H9 (cell line): ENCODE data around the gene LINC01488. TPM values are rescaled to one million over a fixed set of nuclear protein-coding genes. Genes with fewer than 3 reads are reported as not detected.

Experiments
- DNase-seq: peaks from one replicate; pipeline ENCODE4 v3.0.0-alpha.2; 2017
- H2AFZ ChIP-seq: one replicate; pipeline ENCODE4 v1.6.1; 2013; ENCODE audit warnings: mild to moderate bottlenecking, low read length, control low read depth, moderate library complexity
- H2AK5ac ChIP-seq: 2 replicates; pipeline ENCODE4 v1.6.1; 2013; ENCODE audit warnings: low read length, control low read depth, mixed read lengths; ENCODE audit not compliant: insufficient read length
- H2BK120ac ChIP-seq: one replicate; pipeline ENCODE4 v1.6.1; 2013; ENCODE audit warnings: low read depth, mild to moderate bottlenecking, low read length, control low read depth, inconsistent platforms; ENCODE audit not compliant: poor library complexity, severe bottlenecking
- H2BK12ac ChIP-seq: 2 replicates; pipeline ENCODE4 v1.6.1; 2013; ENCODE audit warnings: low read length, control low read depth, mixed read lengths, low read depth; ENCODE audit not compliant: insufficient read length
- H2BK15ac ChIP-seq: 2 replicates; pipeline ENCODE4 v1.6.1; 2013; ENCODE audit warnings: low read depth, low read length, control low read depth
- H2BK20ac ChIP-seq: one replicate; pipeline ENCODE4 v1.6.1; 2013; ENCODE audit warnings: low read depth, mild to moderate bottlenecking, low read length, control low read depth, inconsistent platforms; ENCODE audit not compliant: poor library complexity, severe bottlenecking
- H2BK5ac ChIP-seq: 2 replicates; pipeline ENCODE4 v1.6.1; 2013; ENCODE audit warnings: low read length, control low read depth, mixed read lengths; ENCODE audit not compliant: insufficient read length
- H3K14ac ChIP-seq: 2 replicates; pipeline ENCODE4 v1.6.1; 2013; ENCODE audit warnings: low read length, control low read depth; ENCODE audit not compliant: insufficient read depth
- H3K18ac ChIP-seq: 2 replicates; pipeline ENCODE4 v1.6.1; 2013; ENCODE audit warnings: low read depth, mild to moderate bottlenecking, mixed read lengths, low read length, control low read depth; ENCODE audit not compliant: insufficient read length
- H3K23ac ChIP-seq: 2 replicates; pipeline ENCODE4 v1.6.1; 2013; ENCODE audit warnings: low read length, control low read depth, mixed read lengths, low read depth; ENCODE audit not compliant: insufficient read length
- H3K23me2 ChIP-seq: 2 replicates; pipeline ENCODE4 v1.6.1; 2013; ENCODE audit warnings: low read depth, mild to moderate bottlenecking, mixed read lengths, low read length, control low read depth; ENCODE audit not compliant: insufficient read length, poor library complexity, severe bottlenecking
- H3K27ac ChIP-seq: 2 replicates; pipeline ENCODE4 v1.5.1; 2013; ENCODE audit warnings: low read length, control low read depth, mixed read lengths, low read depth; ENCODE audit not compliant: insufficient read length
- H3K27me3 ChIP-seq: 2 replicates; pipeline ENCODE4 v1.6.1; 2013; ENCODE audit warnings: low read length, control low read depth, inconsistent platforms; ENCODE audit not compliant: insufficient read depth
- H3K4ac ChIP-seq: 2 replicates; pipeline ENCODE4 v1.6.1; 2013; ENCODE audit warnings: low read depth, mild to moderate bottlenecking, control low read depth, inconsistent platforms, low read length, moderate library complexity
- H3K4me1 ChIP-seq: 2 replicates; pipeline ENCODE4 v1.6.1; 2013; ENCODE audit warnings: low read length, control low read depth, inconsistent platforms; ENCODE audit not compliant: insufficient read depth
- H3K4me2 ChIP-seq: 2 replicates; pipeline ENCODE4 v1.6.1; 2013; ENCODE audit warnings: low read length, control low read depth, mixed read lengths; ENCODE audit not compliant: insufficient read length, insufficient read depth
- H3K56ac ChIP-seq: 2 replicates; pipeline ENCODE4 v1.6.1; 2013; ENCODE audit warnings: low read depth, mild to moderate bottlenecking, mixed read lengths, low read length, control low read depth; ENCODE audit not compliant: insufficient read length
- H3K79me1 ChIP-seq: 2 replicates; pipeline ENCODE4 v1.6.1; 2013; ENCODE audit warnings: low read depth, mild to moderate bottlenecking, moderate library complexity, low read length, control low read depth, inconsistent platforms; ENCODE audit not compliant: insufficient read depth, poor library complexity, severe bottlenecking
- H3K79me2 ChIP-seq: 2 replicates; pipeline ENCODE4 v1.6.1; 2013; ENCODE audit warnings: low read length, control low read depth, inconsistent platforms; ENCODE audit not compliant: insufficient read depth
- H3K9ac ChIP-seq: 2 replicates; pipeline ENCODE4 v1.6.1; 2013; ENCODE audit warnings: low read length, control low read depth, mixed read lengths; ENCODE audit not compliant: insufficient read length; ENCODE audit errors: extremely low read depth
- H3K9me3 ChIP-seq: one replicate; pipeline ENCODE4 v1.6.1; 2013; ENCODE audit warnings: low read depth, low read length, inconsistent platforms; ENCODE audit not compliant: control insufficient read depth
- H3T11ph ChIP-seq: one replicate; pipeline ENCODE4 v1.6.1; 2013; ENCODE audit warnings: mild to moderate bottlenecking, low read length, control low read depth, inconsistent platforms
- H4K20me1 ChIP-seq: one replicate; pipeline ENCODE4 v1.6.1; 2013; ENCODE audit not compliant: control insufficient read depth, insufficient read length, insufficient read depth
- H4K5ac ChIP-seq: 2 replicates; pipeline ENCODE4 v1.6.1; 2013; ENCODE audit warnings: low read depth, mild to moderate bottlenecking, mixed read lengths, low read length, control low read depth; ENCODE audit not compliant: insufficient read length
- H4K8ac ChIP-seq: replicated peaks from 2 replicates; pipeline ENCODE4 v1.6.1; 2013; ENCODE audit warnings: low read length, control low read depth, mixed read lengths, low read depth; ENCODE audit not compliant: insufficient read length
- H4K91ac ChIP-seq: 2 replicates; pipeline ENCODE4 v1.6.1; 2013; ENCODE audit warnings: low read depth, mild to moderate bottlenecking, moderate library complexity, mixed read lengths, low read length, control low read depth; ENCODE audit not compliant: insufficient read length
- H3K27ac Mint-ChIP-seq, 3 experiments: 2 replicates in 2 of 3; 3 replicates in 1 of 3; pipeline ENCODE4 v1.8.0; 2020 to 2021; ENCODE audit warnings: mixed read lengths in 3 of 3, mild to moderate bottlenecking in 1 of 3, moderate library complexity in 1 of 3
- H3K27me3 Mint-ChIP-seq: 2 replicates; pipeline ENCODE4 v1.8.0; 2021; ENCODE audit warnings: low read depth, mild to moderate bottlenecking, moderate library complexity, mixed read lengths
- H3K36me3 Mint-ChIP-seq, 3 experiments: 2 replicates in 2 of 3; 3 replicates in 1 of 3; pipeline ENCODE4 v1.8.0; 2020 to 2021; ENCODE audit warnings: low read depth in 3 of 3, mixed read lengths in 3 of 3; ENCODE audit not compliant: insufficient read depth in 1 of 3
- H3K4me1 Mint-ChIP-seq, 2 experiments: 2 replicates each; pipeline ENCODE4 v1.8.0; 2020; ENCODE audit warnings: mixed read lengths in 2 of 2
- H3K4me3 Mint-ChIP-seq, 2 experiments: 2 replicates in 1 of 2; 3 replicates in 1 of 2; pipeline ENCODE4 v1.8.0; 2020 to 2021; ENCODE audit warnings: mild to moderate bottlenecking in 2 of 2, mixed read lengths in 2 of 2, moderate library complexity in 1 of 2
- H3K9me3 Mint-ChIP-seq, 2 experiments: 2 replicates in 1 of 2; 3 replicates in 1 of 2; pipeline ENCODE4 v1.8.0; 2020; ENCODE audit warnings: mild to moderate bottlenecking in 2 of 2, mixed read lengths in 2 of 2, moderate library complexity in 1 of 2
- WGBS: extraction: QIAGEN DNeasy Blood & Tissue Kit; methylation state at CpG from one replicate; pipeline ENCODE4 v1.1.7; 2013; ENCODE audit warnings: missing lambda C conversion rate, low lambda C conversion rate, mixed read lengths; ENCODE audit not compliant: insufficient read length; ENCODE audit errors: extremely low coverage; 5-methylcytosine and 5-hydroxymethylcytosine counted together
- total RNA-seq: library from RNA; stranded (reverse); gene quantifications from 2 replicates; pipeline ENCODE4 v1.2.1, GENCODE V29; 2021
- TF ChIP-seq, protein P1 (sequence below): fragments of 200-600 bp; sonication (generic); conservative IDR thresholded peaks from 3 replicates; pipeline ENCODE4 v1.8.0; 2021; ENCODE audit warnings: antibody characterized with exemption, mild to moderate bottlenecking

Gene LINC01488
- total RNA-seq, 1 experiment from 2014 or later = not detected

DNA sequence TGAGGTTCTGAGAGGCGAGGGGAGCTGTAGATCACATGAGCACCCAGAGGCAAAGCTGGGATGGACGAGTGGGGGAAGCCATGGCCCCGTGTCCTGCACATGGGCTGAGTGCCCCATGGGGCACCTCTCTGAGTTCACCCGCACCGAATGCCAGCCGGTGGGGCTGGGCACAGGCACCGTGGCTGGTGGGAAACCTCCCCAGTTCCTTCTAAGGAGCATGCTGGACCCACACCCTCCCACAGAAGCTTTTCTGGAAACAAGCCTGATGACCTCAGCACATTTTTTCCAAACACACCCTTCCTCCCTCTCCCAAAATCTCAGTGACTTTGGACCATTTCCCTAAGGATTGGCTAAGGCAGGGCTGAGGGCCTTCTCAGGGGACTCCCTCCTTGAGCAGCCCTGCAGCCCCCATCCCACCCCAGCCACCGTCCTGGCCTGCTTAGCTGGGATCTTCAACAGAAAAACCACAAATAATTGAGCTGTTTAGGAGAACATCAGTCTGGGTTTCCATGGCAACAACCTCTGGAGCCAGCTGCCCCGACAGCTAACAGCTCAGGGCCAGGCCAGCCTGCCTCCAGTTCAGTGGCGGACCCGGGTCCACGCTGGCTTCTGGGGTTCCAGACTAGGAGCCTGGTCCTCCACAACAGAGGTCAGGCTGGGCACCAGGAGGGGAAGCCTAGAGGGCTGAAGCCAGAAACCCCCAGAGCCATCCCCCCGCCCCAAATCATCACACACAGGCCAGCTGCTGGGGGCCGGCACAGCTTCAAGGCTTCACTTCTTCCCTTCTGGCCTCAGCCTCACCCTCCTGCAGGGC is 18.1 kb upstream of the LINC01488 start:
- Mint-ChIP-seq H3K27ac (no peak overlapping the region), H3K4me3 (no peak overlapping the region), H3K4me1 (peaks cover 29 to 31% of the 10 kb centered on the region in 2 experiments), H3K36me3 (peaks cover 0 to 14% (median 2%) of the 10 kb centered on the region in 3 experiments; a peak in 6 of 7 replicates), H3K27me3 (peaks cover 26% of the 10 kb centered on the region), H3K9me3 (peaks cover 6 to 12% of the 10 kb centered on the region in 2 experiments)
- H2BK15ac ChIP-seq = no peak overlapping the region; the same call in 1 of the 2 replicates
- DNase-seq = no peak
- H3K9ac ChIP-seq = no peak overlapping the region
- H2BK120ac ChIP-seq = no peak overlapping the region
- TF ChIP-seq, protein P1, sequence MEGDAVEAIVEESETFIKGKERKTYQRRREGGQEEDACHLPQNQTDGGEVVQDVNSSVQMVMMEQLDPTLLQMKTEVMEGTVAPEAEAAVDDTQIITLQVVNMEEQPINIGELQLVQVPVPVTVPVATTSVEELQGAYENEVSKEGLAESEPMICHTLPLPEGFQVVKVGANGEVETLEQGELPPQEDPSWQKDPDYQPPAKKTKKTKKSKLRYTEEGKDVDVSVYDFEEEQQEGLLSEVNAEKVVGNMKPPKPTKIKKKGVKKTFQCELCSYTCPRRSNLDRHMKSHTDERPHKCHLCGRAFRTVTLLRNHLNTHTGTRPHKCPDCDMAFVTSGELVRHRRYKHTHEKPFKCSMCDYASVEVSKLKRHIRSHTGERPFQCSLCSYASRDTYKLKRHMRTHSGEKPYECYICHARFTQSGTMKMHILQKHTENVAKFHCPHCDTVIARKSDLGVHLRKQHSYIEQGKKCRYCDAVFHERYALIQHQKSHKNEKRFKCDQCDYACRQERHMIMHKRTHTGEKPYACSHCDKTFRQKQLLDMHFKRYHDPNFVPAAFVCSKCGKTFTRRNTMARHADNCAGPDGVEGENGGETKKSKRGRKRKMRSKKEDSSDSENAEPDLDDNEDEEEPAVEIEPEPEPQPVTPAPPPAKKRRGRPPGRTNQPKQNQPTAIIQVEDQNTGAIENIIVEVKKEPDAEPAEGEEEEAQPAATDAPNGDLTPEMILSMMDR = no peak
- H3K79me2 ChIP-seq = no peaks in the 10 kb centered on the region
- no peak overlapping the region for H2BK20ac ChIP-seq
- H4K5ac ChIP-seq = no peak overlapping the region
- H3K14ac ChIP-seq = peak overlapping the region; percentile 77
- no peaks in the 10 kb centered on the region for H4K20me1 ChIP-seq
- peaks cover 4% of the 10 kb centered on the region for H3K9me3 ChIP-seq
- H3K23me2 ChIP-seq = no peaks in the 10 kb centered on the region
- H2BK12ac ChIP-seq = no peak overlapping the region
- H3T11ph ChIP-seq = no peak overlapping the region
- peak overlapping the region; percentile 47 for H3K4ac ChIP-seq
- H3K4me1 ChIP-seq = no peaks in the 10 kb centered on the region; the same call in 1 of the 2 replicates
- H4K91ac ChIP-seq = no peak overlapping the region
- H3K79me1 ChIP-seq = no peaks in the 10 kb centered on the region
- H3K23ac ChIP-seq = no peak overlapping the region
- H2AFZ ChIP-seq = no peak overlapping the region
- H4K8ac ChIP-seq = no peak overlapping the region
- H3K4me2 ChIP-seq = no peak overlapping the region
- WGBS = no CpG with 5 or more reads among the region's 14 CpGs
- no peak overlapping the region for H2BK5ac ChIP-seq
- no peak overlapping the region for H2AK5ac ChIP-seq
- H3K56ac ChIP-seq = no peak overlapping the region
- H3K27ac ChIP-seq = no peak overlapping the region
- no peaks in the 10 kb centered on the region for H3K27me3 ChIP-seq
- peak overlapping the region; percentile 50 for H3K18ac ChIP-seq
